ENCODE data around the gene FOLR2.

DNA sequence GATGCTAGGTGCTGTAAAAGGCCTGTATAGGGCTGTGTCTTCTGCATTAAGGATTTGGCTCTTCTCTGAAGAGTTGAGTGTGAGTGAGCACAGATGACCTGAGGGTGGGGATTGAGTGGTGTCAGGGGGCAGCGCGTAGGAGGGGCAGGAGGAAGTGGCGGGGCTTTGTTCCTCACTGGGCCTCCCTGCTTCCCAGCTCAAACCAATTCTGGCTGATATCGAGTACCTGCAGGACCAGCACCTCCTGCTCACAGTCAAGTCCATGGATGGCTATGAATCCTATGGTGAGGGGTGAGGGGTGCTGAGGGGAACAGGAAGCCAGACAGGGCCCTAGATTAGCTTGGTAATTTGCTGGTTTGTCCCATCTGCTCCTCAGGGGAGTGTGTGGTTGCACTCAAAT lies 18.3 kb downstream of the FOLR2 start:
- TF ChIP-seq, protein P1, sequence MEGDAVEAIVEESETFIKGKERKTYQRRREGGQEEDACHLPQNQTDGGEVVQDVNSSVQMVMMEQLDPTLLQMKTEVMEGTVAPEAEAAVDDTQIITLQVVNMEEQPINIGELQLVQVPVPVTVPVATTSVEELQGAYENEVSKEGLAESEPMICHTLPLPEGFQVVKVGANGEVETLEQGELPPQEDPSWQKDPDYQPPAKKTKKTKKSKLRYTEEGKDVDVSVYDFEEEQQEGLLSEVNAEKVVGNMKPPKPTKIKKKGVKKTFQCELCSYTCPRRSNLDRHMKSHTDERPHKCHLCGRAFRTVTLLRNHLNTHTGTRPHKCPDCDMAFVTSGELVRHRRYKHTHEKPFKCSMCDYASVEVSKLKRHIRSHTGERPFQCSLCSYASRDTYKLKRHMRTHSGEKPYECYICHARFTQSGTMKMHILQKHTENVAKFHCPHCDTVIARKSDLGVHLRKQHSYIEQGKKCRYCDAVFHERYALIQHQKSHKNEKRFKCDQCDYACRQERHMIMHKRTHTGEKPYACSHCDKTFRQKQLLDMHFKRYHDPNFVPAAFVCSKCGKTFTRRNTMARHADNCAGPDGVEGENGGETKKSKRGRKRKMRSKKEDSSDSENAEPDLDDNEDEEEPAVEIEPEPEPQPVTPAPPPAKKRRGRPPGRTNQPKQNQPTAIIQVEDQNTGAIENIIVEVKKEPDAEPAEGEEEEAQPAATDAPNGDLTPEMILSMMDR (IDR thresholded peaks at IDR 0.05), result no peak
- no peak for TF ChIP-seq POLR2AphosphoS5 (IDR thresholded peaks at IDR 0.05)

All from gastroesophageal sphincter (tissue), 3 donors.